ENCODE measurements around the gene GPC3. TPM values are rescaled to one million over a fixed set of nuclear protein-coding genes. Genes with fewer than 3 reads are reported as not detected.

Gene GPC3
- total and polyA plus RNA-seq, 4 donors = 8.3 to 270 (median 52.4) TPM

DNA sequence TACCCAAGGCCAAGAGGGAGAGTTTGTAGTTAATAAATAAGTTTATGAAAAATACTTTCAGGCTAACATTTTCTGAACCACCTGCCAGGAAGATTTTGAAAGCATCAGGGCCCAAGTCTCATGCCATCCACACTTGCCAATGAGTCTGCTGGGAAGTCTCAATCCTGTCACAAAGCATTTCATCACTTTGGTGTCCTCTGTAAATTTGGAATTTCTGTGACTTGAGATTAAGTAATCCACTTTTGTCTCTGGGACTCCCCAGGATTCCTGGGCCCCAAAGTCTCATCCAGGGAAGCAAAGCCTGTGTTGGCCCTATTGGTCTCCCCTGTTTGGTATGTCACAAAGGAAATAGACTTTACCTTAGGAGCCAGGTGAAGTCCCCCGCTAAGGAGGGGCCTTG, 470.9 kb downstream of the GPC3 start:
- H3K4me1 ChIP-seq (ENCODE audit: control insufficient read depth in 5 of 5, insufficient read depth in 5 of 5, low read length in 5 of 5) = no peaks in the 10 kb centered on the region
- no peak overlapping the region for H3K9ac ChIP-seq (ENCODE audit: insufficient read depth in 1 of 2, low read length in 2 of 2)
- H3K27ac ChIP-seq (ENCODE audit: low read depth in 1 of 2, low read length in 1 of 2) = no peak overlapping the region
- TF ChIP-seq, protein P1, sequence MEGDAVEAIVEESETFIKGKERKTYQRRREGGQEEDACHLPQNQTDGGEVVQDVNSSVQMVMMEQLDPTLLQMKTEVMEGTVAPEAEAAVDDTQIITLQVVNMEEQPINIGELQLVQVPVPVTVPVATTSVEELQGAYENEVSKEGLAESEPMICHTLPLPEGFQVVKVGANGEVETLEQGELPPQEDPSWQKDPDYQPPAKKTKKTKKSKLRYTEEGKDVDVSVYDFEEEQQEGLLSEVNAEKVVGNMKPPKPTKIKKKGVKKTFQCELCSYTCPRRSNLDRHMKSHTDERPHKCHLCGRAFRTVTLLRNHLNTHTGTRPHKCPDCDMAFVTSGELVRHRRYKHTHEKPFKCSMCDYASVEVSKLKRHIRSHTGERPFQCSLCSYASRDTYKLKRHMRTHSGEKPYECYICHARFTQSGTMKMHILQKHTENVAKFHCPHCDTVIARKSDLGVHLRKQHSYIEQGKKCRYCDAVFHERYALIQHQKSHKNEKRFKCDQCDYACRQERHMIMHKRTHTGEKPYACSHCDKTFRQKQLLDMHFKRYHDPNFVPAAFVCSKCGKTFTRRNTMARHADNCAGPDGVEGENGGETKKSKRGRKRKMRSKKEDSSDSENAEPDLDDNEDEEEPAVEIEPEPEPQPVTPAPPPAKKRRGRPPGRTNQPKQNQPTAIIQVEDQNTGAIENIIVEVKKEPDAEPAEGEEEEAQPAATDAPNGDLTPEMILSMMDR (IDR thresholded peaks at IDR 0.05; ENCODE audit: control extremely low read depth, extremely low read depth) = no peak
- peaks cover 0 to 3% (median 0%) of the 10 kb centered on the region in 4 donors for H3K9me3 ChIP-seq (ENCODE audit: control insufficient read depth in 4 of 4, insufficient read depth in 3 of 4, low read length in 3 of 4)
- no peak overlapping the region for H3K4me3 ChIP-seq
- no peaks in the 10 kb centered on the region for H3K36me3 ChIP-seq (ENCODE audit: control insufficient read depth in 4 of 4, insufficient read depth in 4 of 4, low read length in 4 of 4)
- no peak for DNase-seq
- WGBS, 2 donors = 96 to 100% methylated on average over 1 of the region's 1 CpG
- ATAC-seq (ENCODE audit: insufficient read depth, low FRiP score) = no peak
- H3K27me3 ChIP-seq (ENCODE audit: control insufficient read depth in 3 of 3, insufficient read depth in 3 of 3, low read length in 2 of 3) = peaks cover 0 to 14% (median 3%) of the 10 kb centered on the region in 3 donors

DNA sequence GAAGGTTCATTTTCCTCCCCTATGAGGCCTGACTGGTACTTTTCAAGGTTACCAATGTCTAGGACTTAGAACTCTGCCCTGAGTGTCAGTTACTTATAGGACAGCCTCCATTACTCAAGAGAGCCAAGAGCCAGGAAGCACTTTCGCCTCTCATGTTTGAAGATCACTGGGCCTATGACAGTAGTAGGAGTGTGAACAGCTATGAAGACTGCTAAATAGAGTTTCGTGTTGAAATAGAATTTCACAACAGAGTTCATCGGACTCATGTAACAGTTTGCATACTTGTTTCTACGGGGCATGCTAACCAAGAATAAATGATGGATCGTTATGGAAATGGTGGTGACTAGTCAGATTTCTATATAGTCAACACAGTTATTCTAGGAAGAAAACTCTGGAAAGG, 472.3 kb downstream of the GPC3 start:
- Histone ChIP-seq H3K9ac (ENCODE audit: insufficient read depth in 1 of 2, low read length in 2 of 2) (no peak overlapping the region), H3K27me3 (ENCODE audit: control insufficient read depth in 3 of 3, insufficient read depth in 3 of 3, low read length in 2 of 3) (peaks cover 0 to 14% (median 3%) of the 10 kb centered on the region in 3 donors), H3K36me3 (ENCODE audit: control insufficient read depth in 4 of 4, insufficient read depth in 4 of 4, low read length in 4 of 4) (no peaks in the 10 kb centered on the region), H3K9me3 (ENCODE audit: control insufficient read depth in 4 of 4, insufficient read depth in 3 of 4, low read length in 3 of 4) (peaks cover 0 to 1% (median 0%) of the 10 kb centered on the region in 4 donors), H3K27ac (ENCODE audit: low read depth in 1 of 2, low read length in 1 of 2) (no peak overlapping the region), H3K4me1 (ENCODE audit: control insufficient read depth in 5 of 5, insufficient read depth in 5 of 5, low read length in 5 of 5) (no peaks in the 10 kb centered on the region), H3K4me3 (no peak overlapping the region)
- TF ChIP-seq, protein P1 (IDR thresholded peaks at IDR 0.05; ENCODE audit: control extremely low read depth, extremely low read depth) = no peak
- peak in 1 of 3 donors; percentile 29 for DNase-seq
- no peak for ATAC-seq (ENCODE audit: insufficient read depth, low FRiP score)
- 46 to 73% methylated on average over 5 of the region's 5 CpGs for WGBS, 2 donors

DNA sequence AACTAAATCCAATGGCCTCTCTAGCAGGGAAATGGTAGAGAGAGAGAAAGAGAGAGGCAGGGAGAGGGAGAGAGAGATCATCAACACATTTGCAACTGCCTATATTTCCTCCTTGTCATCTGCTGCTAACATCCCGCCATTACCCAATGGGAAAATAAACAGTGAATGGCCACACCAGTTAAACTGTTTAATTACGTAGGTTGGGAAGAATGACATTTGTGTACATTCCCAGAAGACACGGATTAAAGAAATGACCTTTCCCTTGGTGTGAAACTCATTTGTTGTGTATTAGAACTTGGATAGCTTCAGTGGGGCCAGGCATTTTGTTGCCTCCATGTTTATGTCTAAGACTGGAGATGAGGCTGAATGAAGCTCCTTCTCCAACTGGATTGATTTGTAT, 474.4 kb downstream of the GPC3 start:
- H3K4me1 ChIP-seq (ENCODE audit: control insufficient read depth in 5 of 5, insufficient read depth in 5 of 5, low read length in 5 of 5) = no peaks in the 10 kb centered on the region
- WGBS, 2 donors = 66 to 83% methylated on average over 3 of the region's 3 CpGs
- no peak for DNase-seq
- no peaks in the 10 kb centered on the region for H3K36me3 ChIP-seq (ENCODE audit: control insufficient read depth in 4 of 4, insufficient read depth in 4 of 4, low read length in 4 of 4)
- ATAC-seq (ENCODE audit: insufficient read depth, low FRiP score) = no peak
- peaks cover 0 to 14% (median 3%) of the 10 kb centered on the region in 3 donors for H3K27me3 ChIP-seq (ENCODE audit: control insufficient read depth in 3 of 3, insufficient read depth in 3 of 3, low read length in 2 of 3)
- H3K4me3 ChIP-seq = no peak overlapping the region
- TF ChIP-seq, protein P1 (IDR thresholded peaks at IDR 0.05; ENCODE audit: control extremely low read depth, extremely low read depth) = no peak
- peaks cover 0 to 3% (median 0%) of the 10 kb centered on the region in 4 donors for H3K9me3 ChIP-seq (ENCODE audit: control insufficient read depth in 4 of 4, insufficient read depth in 3 of 4, low read length in 3 of 4)
- H3K27ac ChIP-seq (ENCODE audit: low read depth in 1 of 2, low read length in 1 of 2) = no peak overlapping the region
- no peak overlapping the region for H3K9ac ChIP-seq (ENCODE audit: insufficient read depth in 1 of 2, low read length in 2 of 2)

DNA sequence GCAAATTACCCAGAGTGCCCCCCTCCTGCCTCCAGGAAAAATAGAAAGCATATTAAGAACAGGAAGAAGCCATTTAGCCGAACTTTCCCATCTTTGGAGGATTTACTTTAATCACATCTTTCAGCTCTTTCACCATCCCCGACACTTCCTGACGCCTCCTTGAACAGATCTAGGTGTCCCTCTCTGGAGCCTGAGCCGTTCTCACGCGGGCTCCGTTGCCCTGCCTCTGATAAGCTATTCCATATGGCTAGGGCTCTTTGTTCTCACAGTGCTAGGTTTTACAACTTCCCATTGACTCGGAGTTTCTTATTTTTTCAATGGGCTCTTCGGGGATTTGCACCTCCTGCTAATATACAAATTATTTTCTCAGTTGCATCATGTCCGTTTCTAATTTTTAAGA, 488.0 kb downstream of the GPC3 start:
- TF ChIP-seq, protein P1 (IDR thresholded peaks at IDR 0.05; ENCODE audit: control extremely low read depth, extremely low read depth) = no peak

More for the DNA sequence above, 488.0 kb downstream of the GPC3 start:
- Histone ChIP-seq H3K27ac (ENCODE audit: low read depth in 1 of 2, low read length in 1 of 2) (no peak overlapping the region), H3K4me3 (no peak overlapping the region), H3K9me3 (ENCODE audit: control insufficient read depth in 4 of 4, insufficient read depth in 3 of 4, low read length in 3 of 4) (no peaks in the 10 kb centered on the region), H3K4me1 (ENCODE audit: control insufficient read depth in 5 of 5, insufficient read depth in 5 of 5, low read length in 5 of 5) (peaks cover 0 to 8% (median 4%) of the 10 kb centered on the region in 5 donors), H3K27me3 (ENCODE audit: control insufficient read depth in 3 of 3, insufficient read depth in 3 of 3, low read length in 2 of 3) (peaks cover 0 to 14% (median 5%) of the 10 kb centered on the region in 3 donors), H3K36me3 (ENCODE audit: control insufficient read depth in 4 of 4, insufficient read depth in 4 of 4, low read length in 4 of 4) (no peaks in the 10 kb centered on the region), H3K9ac (ENCODE audit: insufficient read depth in 1 of 2, low read length in 2 of 2) (no peak overlapping the region)
- DNase-seq = peak in 1 of 3 donors; percentile 20
- 62 to 70% methylated on average over 10 of the region's 10 CpGs for WGBS, 2 donors
- ATAC-seq (ENCODE audit: insufficient read depth, low FRiP score) = no peak
